OCI-LY1 (cell line): ENCODE data around the gene DHPS.
"Not testable (repeated sequence)": the region's sequence is repeated elsewhere in the genome, so short reads cannot be mapped to it uniquely, and the experiment has no call there.

Experiments used
- H2AFZ ChIP-seq: fragments of 200-600 bp; sonication (generic), shearing (Covaris generic); 2 replicates; pipeline ENCODE4 v1.6.0; 2014; ENCODE audit warnings: antibody characterized with exemption, mild to moderate bottlenecking, low read length
- H3F3A ChIP-seq: fragments of 200-600 bp; sonication (generic), shearing (Covaris generic); 2 replicates; pipeline ENCODE4 v1.6.0; 2014; ENCODE audit warnings: mild to moderate bottlenecking, antibody characterized with exemption, low read length, moderate library complexity; ENCODE audit not compliant: insufficient read depth
- H3K27ac ChIP-seq: fragments of 200-600 bp; sonication (generic); 2 replicates; pipeline ENCODE4 v1.5.1; 2014; ENCODE audit warnings: low read length, mixed run types, mild to moderate bottlenecking, low read depth; ENCODE audit not compliant: poor library complexity, severe bottlenecking
- H3K27me3 ChIP-seq: fragments of 200-600 bp; sonication (generic); 2 replicates; pipeline ENCODE4 v1.6.0; 2014; ENCODE audit warnings: antibody characterized with exemption, mild to moderate bottlenecking, low read length, moderate library complexity; ENCODE audit not compliant: insufficient read depth
- H3K36me3 ChIP-seq: fragments of 200-600 bp; sonication (generic); 2 replicates; pipeline ENCODE4 v1.6.1; 2014; ENCODE audit warnings: mild to moderate bottlenecking, antibody characterized with exemption, low read length, moderate library complexity, mixed read lengths; ENCODE audit not compliant: insufficient read depth
- H3K4me1 ChIP-seq: fragments of 200-600 bp; sonication (generic); 2 replicates; pipeline ENCODE4 v1.5.1; 2014; ENCODE audit warnings: mild to moderate bottlenecking, low read length, moderate library complexity; ENCODE audit not compliant: insufficient read depth, severe bottlenecking
- H3K4me2 ChIP-seq: fragments of 200-600 bp; sonication (generic), shearing (Covaris generic); 2 replicates; pipeline ENCODE4 v1.6.1; 2014; ENCODE audit warnings: low read length
- H3K4me3 ChIP-seq: fragments of 200-600 bp; sonication (generic); 2 replicates; pipeline ENCODE4 v1.5.1; 2014; ENCODE audit warnings: low read length, low read depth, mild to moderate bottlenecking, mixed read lengths; ENCODE audit not compliant: poor library complexity, severe bottlenecking
- H3K79me2 ChIP-seq: fragments of 200-600 bp; shearing (Covaris generic); 2 replicates; pipeline ENCODE4 v1.6.1; 2016; ENCODE audit warnings: mixed run types, low read length, mixed read lengths; ENCODE audit not compliant: insufficient read depth
- H3K9ac ChIP-seq: fragments of 200-600 bp; sonication (generic), shearing (Covaris generic); 2 replicates; pipeline ENCODE4 v1.6.1; 2014; ENCODE audit warnings: mild to moderate bottlenecking, low read length, mixed read lengths
- H3K9me2 ChIP-seq: fragments of 200-600 bp; sonication (generic), shearing (Covaris generic); 2 replicates; pipeline ENCODE4 v1.6.1; 2014; ENCODE audit warnings: low read depth, mild to moderate bottlenecking, low read length, mixed read lengths
- H3K9me3 ChIP-seq: fragments of 200-600 bp; shearing (Covaris generic); 2 replicates; pipeline ENCODE4 v1.6.1; 2014; ENCODE audit warnings: low read length, mixed read lengths
- H4K20me1 ChIP-seq: fragments of 200-600 bp; sonication (generic), shearing (Covaris generic); 2 replicates; pipeline ENCODE4 v1.6.0; 2016; ENCODE audit warnings: mild to moderate bottlenecking, low read length; ENCODE audit not compliant: insufficient read depth
- EZH2 ChIP-seq: fragments of 200-600 bp; sonication (generic), shearing (Covaris generic); IDR thresholded peaks from 2 replicates; pipeline ENCODE4 v1.8.0; 2017; ENCODE audit warnings: borderline replicate concordance, mixed run types, mild to moderate bottlenecking, antibody characterized with exemption, low read length, moderate library complexity, mixed read lengths
- TF ChIP-seq, protein P1 (sequence below): fragments of 200-600 bp; sonication (generic), shearing (Covaris generic); IDR thresholded peaks from 2 replicates; pipeline ENCODE4 v1.5.1; 2017; ENCODE audit warnings: mild to moderate bottlenecking, antibody characterized with exemption, low read length, moderate library complexity, mixed read lengths

DHPS gene

DNA sequence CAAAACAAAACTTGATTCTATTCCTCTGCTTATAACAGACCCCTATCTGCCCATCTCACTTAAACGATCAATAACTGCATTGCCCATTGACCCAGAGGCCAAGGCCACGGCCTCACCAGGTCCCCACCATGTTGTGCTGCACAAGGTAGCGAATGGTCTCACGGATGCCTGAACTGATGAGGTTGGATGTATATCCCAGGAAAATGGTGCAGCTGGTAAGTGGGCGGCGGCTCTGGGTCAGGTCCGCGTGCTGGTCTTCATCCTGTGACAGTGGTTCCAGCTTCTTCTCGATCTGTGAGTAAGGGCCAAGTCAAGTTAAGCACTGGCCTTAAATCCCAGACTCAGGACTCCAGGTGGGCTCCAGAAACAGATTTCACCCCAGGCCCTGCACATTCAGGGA lies 1.6 kb downstream of the DHPS start:
- H3K4me3 ChIP-seq = no peak overlapping the region
- H2AFZ ChIP-seq = no peak overlapping the region
- 0 out of 2 replicates have a peak, but pooled peaks cover 4% of the 10 kb centered on the region for H3K79me2 ChIP-seq
- no peak overlapping the region for H3K27ac ChIP-seq
- no peak overlapping the region for H3K9ac ChIP-seq
- H4K20me1 ChIP-seq = no peaks in the 10 kb centered on the region
- peaks cover 46% of the 10 kb centered on the region for H3K36me3 ChIP-seq
- H3K4me1 ChIP-seq = no peaks in the 10 kb centered on the region
- TF ChIP-seq, protein P1, sequence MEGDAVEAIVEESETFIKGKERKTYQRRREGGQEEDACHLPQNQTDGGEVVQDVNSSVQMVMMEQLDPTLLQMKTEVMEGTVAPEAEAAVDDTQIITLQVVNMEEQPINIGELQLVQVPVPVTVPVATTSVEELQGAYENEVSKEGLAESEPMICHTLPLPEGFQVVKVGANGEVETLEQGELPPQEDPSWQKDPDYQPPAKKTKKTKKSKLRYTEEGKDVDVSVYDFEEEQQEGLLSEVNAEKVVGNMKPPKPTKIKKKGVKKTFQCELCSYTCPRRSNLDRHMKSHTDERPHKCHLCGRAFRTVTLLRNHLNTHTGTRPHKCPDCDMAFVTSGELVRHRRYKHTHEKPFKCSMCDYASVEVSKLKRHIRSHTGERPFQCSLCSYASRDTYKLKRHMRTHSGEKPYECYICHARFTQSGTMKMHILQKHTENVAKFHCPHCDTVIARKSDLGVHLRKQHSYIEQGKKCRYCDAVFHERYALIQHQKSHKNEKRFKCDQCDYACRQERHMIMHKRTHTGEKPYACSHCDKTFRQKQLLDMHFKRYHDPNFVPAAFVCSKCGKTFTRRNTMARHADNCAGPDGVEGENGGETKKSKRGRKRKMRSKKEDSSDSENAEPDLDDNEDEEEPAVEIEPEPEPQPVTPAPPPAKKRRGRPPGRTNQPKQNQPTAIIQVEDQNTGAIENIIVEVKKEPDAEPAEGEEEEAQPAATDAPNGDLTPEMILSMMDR = no peak
- no peak for TF ChIP-seq EZH2
- H3K27me3 ChIP-seq = no peaks in the 10 kb centered on the region
- no peaks in the 10 kb centered on the region for H3K9me2 ChIP-seq
- peak overlapping the region; percentile 28; the same call in 1 of the 2 replicates for H3K4me2 ChIP-seq
- no peaks in the 10 kb centered on the region for H3F3A ChIP-seq
- H3K9me3 ChIP-seq = no peaks in the 10 kb centered on the region

DNA sequence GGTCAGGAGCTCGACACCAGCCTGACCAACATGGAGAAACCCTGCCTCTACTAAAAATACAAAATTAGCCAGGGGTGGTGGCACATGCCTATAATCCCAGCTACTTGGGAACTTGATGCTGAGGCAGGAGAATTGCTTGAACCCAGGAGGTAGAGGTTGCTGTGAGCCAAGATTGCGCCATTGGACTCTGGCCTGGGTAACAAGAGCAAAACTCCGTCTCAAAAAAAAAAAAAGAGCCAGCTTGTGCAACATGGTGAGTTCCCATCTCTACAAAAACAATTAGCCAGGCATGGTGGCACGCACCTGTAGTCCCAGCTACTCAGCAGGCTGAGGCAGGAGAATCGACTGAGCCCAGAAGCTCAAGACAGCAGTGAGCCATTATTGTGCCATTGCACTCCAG lies 3.6 kb downstream of the DHPS start:
- not testable (repeated sequence) for H3K27ac ChIP-seq, H3K27me3 ChIP-seq, H3K4me2 ChIP-seq, H3K9me2 ChIP-seq, H3K9me3 ChIP-seq, H3K4me1 ChIP-seq, H3K79me2 ChIP-seq, H2AFZ ChIP-seq, H3K4me3 ChIP-seq, H3F3A ChIP-seq, H4K20me1 ChIP-seq, H3K9ac ChIP-seq
- peaks cover 58% of the 10 kb centered on the region for H3K36me3 ChIP-seq

DNA sequence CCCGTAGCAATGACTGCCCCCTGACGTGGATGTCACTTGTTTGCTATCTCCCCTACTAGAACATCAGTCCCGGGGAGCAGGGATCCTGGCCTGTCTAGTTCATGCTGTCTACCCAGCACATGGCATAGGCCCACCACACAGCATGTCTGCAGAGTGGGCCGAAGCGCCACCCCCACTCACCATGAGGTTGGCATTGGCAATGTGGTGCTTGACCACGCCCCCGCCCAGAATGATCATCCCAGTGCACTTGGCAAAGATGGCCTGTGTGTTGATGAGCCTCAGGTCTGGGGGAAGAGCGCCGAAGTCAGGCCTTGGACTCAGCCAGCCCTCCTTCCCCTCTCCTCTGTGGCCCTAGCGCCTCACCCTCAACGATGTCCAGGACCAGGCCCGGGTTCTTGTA lies 4.8 kb downstream of the DHPS start:
- no peaks in the 10 kb centered on the region for H3K4me1 ChIP-seq
- H3K9ac ChIP-seq = no peak overlapping the region
- H3K9me3 ChIP-seq = no peaks in the 10 kb centered on the region
- H3K79me2 ChIP-seq = 0 out of 2 replicates have a peak, but pooled peaks cover 4% of the 10 kb centered on the region
- TF ChIP-seq, protein P1 = no peak
- no peak for TF ChIP-seq EZH2
- H3K4me2 ChIP-seq = no peak overlapping the region
- H3K4me3 ChIP-seq = no peak overlapping the region
- H3K36me3 ChIP-seq = peaks cover 66% of the 10 kb centered on the region
- no peak overlapping the region for H2AFZ ChIP-seq
- no peak overlapping the region for H3K27ac ChIP-seq
- H4K20me1 ChIP-seq = no peaks in the 10 kb centered on the region
- H3K9me2 ChIP-seq = no peaks in the 10 kb centered on the region
- no peaks in the 10 kb centered on the region for H3F3A ChIP-seq
- no peaks in the 10 kb centered on the region for H3K27me3 ChIP-seq

DNA sequence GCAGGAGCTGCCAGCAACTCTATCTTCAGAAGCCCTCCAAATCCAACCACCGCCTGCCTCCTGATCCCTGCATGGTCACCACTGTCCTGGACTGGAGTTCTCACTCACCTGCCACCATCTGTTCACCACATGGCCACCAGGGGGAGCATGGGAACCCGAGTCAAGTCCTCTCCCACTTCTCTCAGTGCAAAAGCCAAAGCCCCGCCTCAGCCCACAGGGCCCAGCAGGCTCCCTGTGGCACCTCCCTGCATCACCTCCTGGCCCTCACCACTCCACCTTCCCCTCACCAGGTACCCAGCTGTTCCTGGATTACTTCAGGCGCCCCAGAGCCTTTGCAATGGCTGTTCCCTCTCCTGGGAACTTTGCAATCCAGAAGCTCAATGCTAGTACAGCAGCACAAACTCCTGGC lies 5.3 kb downstream of the DHPS start:
- no peaks in the 10 kb centered on the region for H3F3A ChIP-seq
- H3K4me2 ChIP-seq = no peak overlapping the region
- H2AFZ ChIP-seq = no peak overlapping the region
- H3K4me3 ChIP-seq = no peak overlapping the region
- TF ChIP-seq, protein P1 = peak; percentile 86
- no peak for TF ChIP-seq EZH2
- no peak overlapping the region for H3K9ac ChIP-seq
- no peaks in the 10 kb centered on the region for H4K20me1 ChIP-seq
- H3K4me1 ChIP-seq = no peaks in the 10 kb centered on the region
- H3K79me2 ChIP-seq = 0 out of 2 replicates have a peak, but pooled peaks cover 4% of the 10 kb centered on the region
- no peaks in the 10 kb centered on the region for H3K9me2 ChIP-seq
- H3K36me3 ChIP-seq = peaks cover 69% of the 10 kb centered on the region
- H3K27me3 ChIP-seq = no peaks in the 10 kb centered on the region
- H3K9me3 ChIP-seq = no peaks in the 10 kb centered on the region
- no peak overlapping the region for H3K27ac ChIP-seq
